Esophagus muscularis mucosa (tissue), 4 donors: ENCODE data around the gene HOXA4. TPM values are rescaled to one million over a fixed set of nuclear protein-coding genes. Genes with fewer than 3 reads are reported as not detected.

Source experiments
- DNase-seq: peaks from one replicate; pipeline ENCODE4 v3.0.0-alpha.2; 2017; ENCODE audit errors: extremely low spot score
- H3K27ac ChIP-seq, 4 donors: fragments of 200-600 bp; sonication (generic); replicated peaks in 1 of 4; 1 replicate in 3 of 4; 2 replicates in 1 of 4; pipeline ENCODE4 v1.5.1; 2016 to 2019; ENCODE audit warnings: mild to moderate bottlenecking in 1 of 4
- H3K27me3 ChIP-seq, 4 donors: fragments of 200-600 bp; sonication (generic); one replicate each; pipeline versions ENCODE4 v1.5.1 to v1.6.0; 2016 to 2019
- H3K36me3 ChIP-seq, 4 donors: fragments of 200-600 bp; sonication (generic); one replicate each; pipeline ENCODE4 v1.5.1; 2016 to 2019
- H3K4me1 ChIP-seq, 4 donors: fragments of 200-600 bp; sonication (generic); one replicate each; pipeline ENCODE4 v1.5.1; 2016 to 2019
- H3K4me3 ChIP-seq, 4 donors: fragments of 200-600 bp; sonication (generic); 1 replicate in 2 of 4; 2 replicates in 2 of 4; pipeline ENCODE4 v1.5.1; 2016 to 2019; ENCODE audit warnings: mild to moderate bottlenecking in 4 of 4, moderate library complexity in 1 of 4
- H3K9me3 ChIP-seq, 4 donors: fragments of 200-600 bp; sonication (generic); 1 replicate in 3 of 4; 2 replicates in 1 of 4; pipeline ENCODE4 v1.5.1; 2016 to 2019
- CTCF ChIP-seq, 3 experiments: fragments of 200-600 bp in 2 of 3; fragments of 450-650 bp in 1 of 3; sonication (generic) in 2 of 3; IDR thresholded peaks; one replicate each; pipeline ENCODE4 v1.5.1; 2017 to 2019; ENCODE audit warnings: antibody characterized with exemption in 3 of 3, mild to moderate bottlenecking in 2 of 3, moderate library complexity in 1 of 3
- EP300 ChIP-seq: sonication (generic); formaldehyde crosslinking; IDR thresholded peaks from one replicate; pipeline ENCODE4 v1.6.1; 2017; ENCODE audit warnings: antibody characterized with exemption
- POLR2A ChIP-seq: fragments of 450-650 bp; IDR thresholded peaks from one replicate; pipeline ENCODE4 v1.6.1; 2017; ENCODE audit warnings: antibody characterized with exemption, moderate library complexity, mild to moderate bottlenecking, low read depth
- POLR2AphosphoS5 ChIP-seq, 2 donors: sonication (generic); formaldehyde crosslinking; IDR thresholded peaks; one replicate each; pipeline ENCODE4 v1.6.1; 2017; ENCODE audit warnings: antibody characterized with exemption in 2 of 2
- WGBS: methylation state at CpG from one replicate; pipeline ENCODE4 v1.1.5; 2018; 5-methylcytosine and 5-hydroxymethylcytosine counted together
- intact Hi-C: fragments of 100-400 bp; cut with DNase I; formaldehyde crosslinking; loops from one replicate; pipeline ENCODE4 v1.15.1; 2023
- total RNA-seq, 4 donors: library from RNA; depleted of rRNA; stranded (reverse); fragments of >200 nt; gene quantifications; one replicate each; pipeline versions ENCODE4 v1.1.0 to v1.2.1, GENCODE V29; 2016

HOXA4 gene
- total RNA-seq, 4 donors from 2014 or later = 12.5 to 26.8 (median 18.1) TPM

- peaks cover 38 to 92% (median 77%) of the 10 kb centered on the region in 4 donors for H3K4me1 ChIP-seq
- 82% methylated on average over 3 of the region's 4 CpGs for WGBS
- DNase-seq = no peak
- no peaks in the 10 kb centered on the region for H3K9me3 ChIP-seq
- intact Hi-C loops = no loop called here
- H3K4me3 ChIP-seq = peak overlapping the region; percentile 45 to 88 (median 72)
- H3K27ac ChIP-seq = peak overlapping the region; percentile 96 to 100 (median 99)
- no peaks in the 10 kb centered on the region for H3K36me3 ChIP-seq
- TF ChIP-seq CTCF (IDR thresholded peaks at IDR 0.05) (no peak), EP300 (no peak), POLR2AphosphoS5 (IDR thresholded peaks at IDR 0.05) (no peak), POLR2A (no peak)
- no peaks in the 10 kb centered on the region for H3K27me3 ChIP-seq
These were observed 20.9 kb downstream of the HOXA4 start for GRCh38 chr7:27109466-27110185.

GRCh38 chr7:27108390-27109127 lies 22.0 kb downstream of the HOXA4 start:
- intact Hi-C loops = no loop called here
- H3K36me3 ChIP-seq = no peaks in the 10 kb centered on the region
- TF ChIP-seq POLR2AphosphoS5 (IDR thresholded peaks at IDR 0.05) (peak in 1 of 2 donors; percentile 91), EP300 (no peak), CTCF (IDR thresholded peaks at IDR 0.05) (peak in 2 of 3 experiments; percentile 12 to 33), POLR2A (peak; percentile 86)
- H3K4me1 ChIP-seq = peaks cover 38 to 97% (median 84%) of the 10 kb centered on the region in 4 donors
- H3K27me3 ChIP-seq = no peaks in the 10 kb centered on the region
- peak overlapping the region; percentile 66 to 96 (median 84) for H3K4me3 ChIP-seq
- H3K9me3 ChIP-seq = no peaks in the 10 kb centered on the region
- no peak for DNase-seq
- peak overlapping the region; percentile 96 to 100 (median 99) for H3K27ac ChIP-seq
- WGBS = 17% methylated on average over 14 of the region's 41 CpGs

GRCh38 chr7:27107391-27108381 lies 22.9 kb downstream of the HOXA4 start:
- Histone ChIP-seq H3K27me3 (peaks cover 0 to 3% (median 0%) of the 10 kb centered on the region in 4 donors), H3K9me3 (no peaks in the 10 kb centered on the region), H3K36me3 (no peaks in the 10 kb centered on the region), H3K4me3 (peak overlapping the region; percentile 66 to 96 (median 84)), H3K4me1 (peaks cover 38 to 96% (median 84%) of the 10 kb centered on the region in 4 donors), H3K27ac (peak overlapping the region; percentile 96 to 100 (median 99))
- 15% methylated on average over 20 of the region's 47 CpGs for WGBS
- intact Hi-C loops = no loop called here
- TF ChIP-seq CTCF (IDR thresholded peaks at IDR 0.05) = no peak
- no peak for TF ChIP-seq EP300
- peak in 1 of 2 donors; percentile 38 for TF ChIP-seq POLR2AphosphoS5 (IDR thresholded peaks at IDR 0.05)
- TF ChIP-seq POLR2A = no peak
- DNase-seq = no peak

- peak overlapping the region; percentile 96 to 100 (median 99) for H3K27ac ChIP-seq
- peak overlapping the region; percentile 66 to 96 (median 84) for H3K4me3 ChIP-seq
- intact Hi-C loops = no loop called here
- peaks cover 0 to 3% (median 0%) of the 10 kb centered on the region in 4 donors for H3K27me3 ChIP-seq
- H3K4me1 ChIP-seq = peaks cover 38 to 93% (median 78%) of the 10 kb centered on the region in 4 donors
- TF ChIP-seq POLR2A (no peak), EP300 (no peak), CTCF (IDR thresholded peaks at IDR 0.05) (no peak), POLR2AphosphoS5 (IDR thresholded peaks at IDR 0.05) (no peak)
- no peak for DNase-seq
- H3K36me3 ChIP-seq = no peaks in the 10 kb centered on the region
- H3K9me3 ChIP-seq = no peaks in the 10 kb centered on the region
- WGBS = 31% methylated on average over 14 of the region's 14 CpGs
These were observed 23.7 kb downstream of the HOXA4 start for GRCh38 chr7:27106901-27107240.
